Endothelial cell of umbilical vein (primary cell): ENCODE measurements around the gene MCEMP1. TPM values are rescaled to one million over a fixed set of nuclear protein-coding genes. Genes with fewer than 3 reads are reported as not detected.

Experiments used
- BruUV-seq: library from RNA; stranded (reverse); fragments of 400-500 nt; replicated peaks from 2 replicates; lab custom pipeline; 2021; lab: Mats Ljungman, UMichigan
- CTCF ChIA-PET: fragments of 300-600, 350-600 bp; sonication (Branson Sonifier 250); formaldehyde crosslinking; loops from one replicate; lab custom pipeline; 2021; ENCODE audit warnings: antibody characterized with exemption, inconsistent platforms; lab: Charles Lee
- POLR2A ChIA-PET: fragments of 300-600, 350-600 bp; sonication (Branson Sonifier 250); formaldehyde crosslinking; loops from one replicate; lab custom pipeline; 2021; ENCODE audit warnings: antibody characterized with exemption, inconsistent platforms; lab: Charles Lee
- DNase-seq: peaks from one replicate; pipeline ENCODE4 v3.0.0-alpha.2; 2011; ENCODE audit warnings: low read depth, low spot score
- FAIRE-seq: peaks from 2 replicates; lab custom pipeline; 2011; peaks lifted over from hg19 to GRCh38; lab: Jason Lieb, UNC
- H2AFZ ChIP-seq: 2 replicates; pipeline ENCODE4 v1.6.0; 2012; ENCODE audit warnings: low read depth, low read length, control low read depth, inconsistent platforms
- H3K27ac ChIP-seq: 2 replicates; pipeline ENCODE4 v1.5.1; 2011; ENCODE audit warnings: low read depth, mild to moderate bottlenecking, control low read depth, low read length, moderate library complexity; ENCODE audit not compliant: insufficient read depth
- H3K27me3 ChIP-seq, 2 experiments: 2 replicates each; pipeline versions ENCODE4 v1.6.0 to v1.6.1; 2011; ENCODE audit warnings: low read length in 2 of 2, mixed read lengths in 1 of 2; ENCODE audit not compliant: control insufficient read depth in 2 of 2, insufficient read depth in 2 of 2
- H3K36me3 ChIP-seq, 2 experiments: 2 replicates in 1 of 2; 3 replicates in 1 of 2; pipeline ENCODE4 v1.5.1; 2011; ENCODE audit warnings: low read length in 2 of 2, mild to moderate bottlenecking in 1 of 2, moderate library complexity in 1 of 2; ENCODE audit not compliant: control insufficient read depth in 2 of 2, insufficient read depth in 2 of 2; ENCODE audit errors: extremely low read depth in 1 of 2
- H3K4me1 ChIP-seq: 3 replicates; pipeline ENCODE4 v1.5.1; 2011; ENCODE audit warnings: mild to moderate bottlenecking, low read length; ENCODE audit not compliant: control insufficient read depth, insufficient read depth; ENCODE audit errors: extremely low read depth
- H3K4me2 ChIP-seq: 2 replicates; pipeline ENCODE4 v1.6.1; 2011; ENCODE audit warnings: low read length, control low read depth, mixed read lengths; ENCODE audit not compliant: insufficient read depth
- H3K4me3 ChIP-seq, 3 experiments: fragments of 200-600 bp in 1 of 3; sonication (generic), shearing (Covaris generic) in 1 of 3; replicated peaks in 1 of 3; 2 replicates each; pipeline ENCODE4 v1.5.1; 2011 to 2016; ENCODE audit warnings: control low read depth in 3 of 3, low read length in 3 of 3, mild to moderate bottlenecking in 2 of 3, inconsistent platforms in 1 of 3, low read depth in 1 of 3, moderate library complexity in 1 of 3; ENCODE audit not compliant: insufficient read depth in 1 of 3
- H3K79me2 ChIP-seq: 2 replicates; pipeline ENCODE4 v1.6.0; 2012; ENCODE audit warnings: low read length, inconsistent platforms; ENCODE audit not compliant: control insufficient read depth, insufficient read depth
- H3K9ac ChIP-seq: replicated peaks from 2 replicates; pipeline ENCODE3; 2011; ENCODE audit warnings: low read length, control low read depth; ENCODE audit not compliant: insufficient read depth; ENCODE audit errors: extremely low read depth
- H3K9me1 ChIP-seq: replicated peaks from 3 replicates; pipeline ENCODE4 v1.6.0; 2011; ENCODE audit warnings: mild to moderate bottlenecking, low read length; ENCODE audit not compliant: control insufficient read depth, insufficient read depth; ENCODE audit errors: extremely low read depth
- H3K9me3 ChIP-seq: replicated peaks from 2 replicates; pipeline ENCODE4 v1.5.1; 2012; ENCODE audit warnings: low read length, inconsistent platforms; ENCODE audit not compliant: control insufficient read depth, insufficient read depth
- H4K20me1 ChIP-seq: replicated peaks from 2 replicates; pipeline ENCODE3; 2011; ENCODE audit warnings: mild to moderate bottlenecking, low read length; ENCODE audit not compliant: control insufficient read depth, insufficient read depth; ENCODE audit errors: extremely low read depth
- EZH2 ChIP-seq: IDR thresholded peaks from 2 replicates; pipeline ENCODE4 v1.6.1; 2012; ENCODE audit warnings: borderline replicate concordance, low read depth, mild to moderate bottlenecking, moderate library complexity, low read length, inconsistent platforms; ENCODE audit not compliant: severe bottlenecking
- FOS ChIP-seq: IDR thresholded peaks from 2 replicates; pipeline ENCODE4 v1.6.1; 2011; ENCODE audit warnings: mild to moderate bottlenecking, low read length, moderate library complexity, borderline replicate concordance; ENCODE audit not compliant: insufficient read depth
- JUN ChIP-seq: IDR thresholded peaks from 2 replicates; pipeline ENCODE4 v1.6.1; 2011; ENCODE audit warnings: borderline replicate concordance, low read depth; ENCODE audit not compliant: insufficient read length, insufficient read depth
- POLR2A ChIP-seq: IDR thresholded peaks from 2 replicates; pipeline ENCODE4 v1.6.1; 2012; ENCODE audit warnings: low read depth, mild to moderate bottlenecking, control low read depth, low read length
- POLR2AphosphoS5 ChIP-seq: IDR thresholded peaks from 2 replicates; pipeline ENCODE4 v1.6.1; 2012; ENCODE audit warnings: low read depth, mild to moderate bottlenecking, control low read depth, low read length, moderate library complexity; ENCODE audit not compliant: insufficient read depth
- dilution Hi-C: fragments of 300-500 bp; cut with MboI; formaldehyde crosslinking; loops from one replicate; pipeline ENCODE4 v1.15.0; 2019; ENCODE audit warnings: low sequenced_read_pairs; ENCODE audit not compliant: extremely low pct_ligation_motif_present
- intact Hi-C: fragments of 100-400 bp; cut with micrococcal nuclease; formaldehyde crosslinking; loops from one replicate; pipeline ENCODE4 v1.10.0; 2022
- polyA plus RNA-seq, 4 experiments: library from polyadenylated mRNA; depleted of rRNA in 3 of 4; stranded (reverse) in 3 of 4; unstranded in 1 of 4; fragments of >200 nt; gene quantifications; 2 replicates each; pipeline versions ENCODE4 v1.2.1 to v1.2.3, GENCODE V29; 2011 to 2012; ENCODE audit warnings: missing spikeins in 1 of 4
- total RNA-seq: library from RNA; stranded (reverse); gene quantifications from 2 replicates; pipeline ENCODE4 v1.2.3, GENCODE V29; 2021
- TF ChIP-seq, protein P1 (sequence below), 2 donors: IDR thresholded peaks; 1 replicate in 1 of 2; 2 replicates in 1 of 2; pipeline ENCODE4 v1.5.1; 2011; ENCODE audit warnings: low read length in 2 of 2, mild to moderate bottlenecking in 2 of 2, moderate library complexity in 2 of 2, control low read depth in 1 of 2, inconsistent platforms in 1 of 2, low read depth in 1 of 2; ENCODE audit not compliant: insufficient read depth in 1 of 2; ENCODE audit errors: extremely low read depth in 1 of 2
- TF ChIP-seq, protein P2 (sequence below): IDR thresholded peaks from 2 replicates; pipeline ENCODE4 v1.6.1; 2011; ENCODE audit not compliant: insufficient read depth, insufficient read length

The MCEMP1 gene
- total and polyA plus RNA-seq, 2 donors (not counting 3 experiments of a cell fraction or from before 2014, with no cell fraction given), result not detected

DNA sequence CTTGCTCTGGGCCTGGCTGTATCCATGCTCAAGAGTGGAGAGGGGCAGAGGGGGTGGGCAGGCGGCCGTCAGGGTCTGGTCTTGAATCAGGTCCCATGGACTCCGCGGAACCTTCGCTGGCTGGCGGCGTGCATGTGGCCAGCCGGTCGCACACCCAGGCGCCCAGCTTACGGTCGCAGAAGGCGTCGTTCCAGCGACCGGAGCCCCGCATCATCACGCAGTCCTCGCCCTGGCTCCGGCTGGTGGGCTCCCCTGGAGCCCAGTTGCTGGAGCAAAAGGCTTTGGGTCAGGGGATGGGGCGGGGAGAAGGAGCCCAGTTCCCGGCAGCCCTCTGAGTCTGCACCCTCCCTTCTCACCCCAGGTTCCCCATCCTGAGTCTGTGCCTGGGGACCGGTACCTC lies 12.3 kb downstream of the MCEMP1 start:
- no peak overlapping the region for H3K4me3 ChIP-seq
- ChIA-PET POLR2A (no interaction called here), CTCF (interaction anchor here (1.1 kb wide), 1 partner anchor 85 kb away, joined by 3 read pairs; no protein-coding TSS in a partner anchor)
- H3K79me2 ChIP-seq, result no peaks in the 10 kb centered on the region
- no peaks in the 10 kb centered on the region for H3K4me1 ChIP-seq
- intact Hi-C loops, result no loop called here
- no peak overlapping the region for H3K27ac ChIP-seq
- BruUV-seq, result no TSS peak
- no peaks in the 10 kb centered on the region for H3K36me3 ChIP-seq
- DNase-seq (no peak), FAIRE-seq (no peak)
- dilution Hi-C loops, result no loop called here
- no peak overlapping the region for H3K9ac ChIP-seq
- no peak overlapping the region for H2AFZ ChIP-seq
- TF ChIP-seq, protein P1, sequence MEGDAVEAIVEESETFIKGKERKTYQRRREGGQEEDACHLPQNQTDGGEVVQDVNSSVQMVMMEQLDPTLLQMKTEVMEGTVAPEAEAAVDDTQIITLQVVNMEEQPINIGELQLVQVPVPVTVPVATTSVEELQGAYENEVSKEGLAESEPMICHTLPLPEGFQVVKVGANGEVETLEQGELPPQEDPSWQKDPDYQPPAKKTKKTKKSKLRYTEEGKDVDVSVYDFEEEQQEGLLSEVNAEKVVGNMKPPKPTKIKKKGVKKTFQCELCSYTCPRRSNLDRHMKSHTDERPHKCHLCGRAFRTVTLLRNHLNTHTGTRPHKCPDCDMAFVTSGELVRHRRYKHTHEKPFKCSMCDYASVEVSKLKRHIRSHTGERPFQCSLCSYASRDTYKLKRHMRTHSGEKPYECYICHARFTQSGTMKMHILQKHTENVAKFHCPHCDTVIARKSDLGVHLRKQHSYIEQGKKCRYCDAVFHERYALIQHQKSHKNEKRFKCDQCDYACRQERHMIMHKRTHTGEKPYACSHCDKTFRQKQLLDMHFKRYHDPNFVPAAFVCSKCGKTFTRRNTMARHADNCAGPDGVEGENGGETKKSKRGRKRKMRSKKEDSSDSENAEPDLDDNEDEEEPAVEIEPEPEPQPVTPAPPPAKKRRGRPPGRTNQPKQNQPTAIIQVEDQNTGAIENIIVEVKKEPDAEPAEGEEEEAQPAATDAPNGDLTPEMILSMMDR (IDR thresholded peaks at IDR 0.05; ENCODE audit: extremely low read depth in 1 of 2, insufficient read depth in 1 of 2, low read depth in 1 of 2, low read length in 2 of 2), result no peak
- TF ChIP-seq POLR2A, result no peak
- TF ChIP-seq, protein P2, sequence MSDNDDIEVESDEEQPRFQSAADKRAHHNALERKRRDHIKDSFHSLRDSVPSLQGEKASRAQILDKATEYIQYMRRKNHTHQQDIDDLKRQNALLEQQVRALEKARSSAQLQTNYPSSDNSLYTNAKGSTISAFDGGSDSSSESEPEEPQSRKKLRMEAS, result no peak
- no peak for TF ChIP-seq JUN
- TF ChIP-seq POLR2AphosphoS5, result no peak
- no peak for TF ChIP-seq EZH2
- no peak for TF ChIP-seq FOS
- H3K27me3 ChIP-seq, result no peaks in the 10 kb centered on the region
- H3K9me3 ChIP-seq, result no peaks in the 10 kb centered on the region
- H4K20me1 ChIP-seq, result no peaks in the 10 kb centered on the region
- no peak overlapping the region for H3K4me2 ChIP-seq
- H3K9me1 ChIP-seq, result no peaks in the 10 kb centered on the region
